H1 (cell line): ENCODE data around the gene CD200.

Source experiments
- CTCF ChIP-seq, 3 experiments: IDR thresholded peaks; 1 replicate in 2 of 3; 2 replicates in 1 of 3; pipeline versions ENCODE4 v1.5.1 to v1.6.1; 2011; ENCODE audit warnings: low read length in 3 of 3, mild to moderate bottlenecking in 3 of 3, inconsistent platforms in 2 of 3, low read depth in 1 of 3, moderate library complexity in 1 of 3; ENCODE audit not compliant: insufficient read depth in 1 of 3; ENCODE audit errors: control extremely low read depth in 1 of 3
- EP300 ChIP-seq, 2 experiments: IDR thresholded peaks; 1 replicate in 1 of 2; 2 replicates in 1 of 2; pipeline ENCODE4 v1.6.1; 2011 to 2012; ENCODE audit warnings: low read depth in 2 of 2, low read length in 2 of 2, mild to moderate bottlenecking in 2 of 2, borderline replicate concordance in 1 of 2, inconsistent platforms in 1 of 2, moderate library complexity in 1 of 2
- MAFK ChIP-seq: IDR thresholded peaks from 2 replicates; pipeline ENCODE4 v1.6.1; 2012; ENCODE audit warnings: low read depth, mild to moderate bottlenecking, improper control_type of control experiment, low read length
- TF ChIP-seq, protein P1 (sequence below): IDR thresholded peaks from 2 replicates; pipeline ENCODE4 v1.6.1; 2011; ENCODE audit warnings: low read length, improper control_type of control experiment

DNA sequence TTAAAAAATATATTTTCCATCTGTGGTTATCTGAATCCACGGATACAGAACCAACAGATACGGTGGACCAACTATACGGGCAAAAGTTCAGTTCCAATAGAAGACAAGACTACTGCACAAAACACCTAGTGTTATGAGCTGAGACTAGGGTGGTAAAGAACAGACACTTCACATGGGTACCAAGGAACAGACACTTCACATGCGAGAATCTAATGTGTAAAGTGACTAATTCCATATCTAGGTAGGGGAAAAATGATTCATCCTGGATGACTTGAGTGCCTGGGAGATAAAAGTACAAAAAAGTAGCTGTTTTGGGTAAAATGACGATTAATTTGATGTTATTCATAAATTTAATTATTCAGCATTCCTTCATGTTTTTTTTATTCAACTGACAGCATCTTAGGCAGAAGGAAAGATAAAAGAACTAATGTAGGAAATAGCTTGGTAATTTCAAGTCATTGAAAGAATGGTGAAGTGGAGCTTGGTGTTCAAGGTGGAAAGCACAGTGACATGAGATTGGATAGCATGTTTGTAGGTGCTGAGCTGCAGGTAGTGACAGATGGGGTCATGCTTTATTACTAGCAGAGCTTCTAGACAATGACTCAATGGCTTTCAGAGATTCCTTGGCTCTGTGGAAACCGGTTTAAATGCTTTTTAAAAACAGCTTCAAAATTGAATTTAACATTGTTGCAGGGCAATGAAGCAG, 5.2 kb downstream of the CD200 start:
- TF ChIP-seq MAFK (no peak), CTCF (IDR thresholded peaks at IDR 0.05; ENCODE audit: control extremely low read depth in 1 of 3, insufficient read depth in 1 of 3, low read depth in 1 of 3, low read length in 3 of 3) (no peak), EP300 (IDR thresholded peaks at IDR 0.05; ENCODE audit: borderline replicate concordance in 1 of 2, low read depth in 2 of 2, low read length in 2 of 2) (no peak)
- TF ChIP-seq, protein P1, sequence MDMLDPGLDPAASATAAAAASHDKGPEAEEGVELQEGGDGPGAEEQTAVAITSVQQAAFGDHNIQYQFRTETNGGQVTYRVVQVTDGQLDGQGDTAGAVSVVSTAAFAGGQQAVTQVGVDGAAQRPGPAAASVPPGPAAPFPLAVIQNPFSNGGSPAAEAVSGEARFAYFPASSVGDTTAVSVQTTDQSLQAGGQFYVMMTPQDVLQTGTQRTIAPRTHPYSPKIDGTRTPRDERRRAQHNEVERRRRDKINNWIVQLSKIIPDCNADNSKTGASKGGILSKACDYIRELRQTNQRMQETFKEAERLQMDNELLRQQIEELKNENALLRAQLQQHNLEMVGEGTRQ, result no peak
